AG04450 (cell line): Measurements from ENCODE around the gene LBR. TPM values are rescaled to one million over a fixed set of nuclear protein-coding genes. Genes with fewer than 3 reads are reported as not detected.

ENCODE experiments used
- CTCF ChIA-PET: fragments of 300-600, 350-600 bp; formaldehyde crosslinking; extraction: SDS; loops from one replicate; lab custom pipeline; 2022; ENCODE audit warnings: antibody characterized with exemption, inconsistent platforms; lab: Charles Lee
- POLR2A ChIA-PET: fragments of 350-600 bp; formaldehyde crosslinking; extraction: SDS; loops from one replicate; lab custom pipeline; 2021; ENCODE audit warnings: antibody characterized with exemption, inconsistent platforms; lab: Yijun Ruan, JAX
- DNase-seq: peaks from one replicate; pipeline ENCODE4 v3.0.0-alpha.2; 2011; ENCODE audit warnings: low read depth, low spot score
- H3K27ac ChIP-seq: one replicate; pipeline ENCODE4 v1.5.1; 2012; ENCODE audit warnings: low read depth, low read length, control low read depth
- H3K27me3 ChIP-seq: one replicate; pipeline ENCODE4 v1.6.0; 2012; ENCODE audit warnings: low read length; ENCODE audit not compliant: control insufficient read depth, insufficient read depth
- H3K4me3 ChIP-seq: 2 replicates; pipeline ENCODE4 v1.5.1; 2011; ENCODE audit warnings: mild to moderate bottlenecking, low read depth, low read length, control low read depth
- H3K9me3 ChIP-seq: 2 replicates; pipeline ENCODE4 v1.5.1; 2012; ENCODE audit warnings: low read length; ENCODE audit not compliant: control insufficient read depth, insufficient read depth
- CTCF ChIP-seq: IDR thresholded peaks from 2 replicates; pipeline ENCODE4 v1.5.1; 2011; ENCODE audit warnings: low read depth, low read length, control low read depth, inconsistent platforms
- polyA plus RNA-seq: library from polyadenylated mRNA; depleted of rRNA; stranded (reverse); fragments of >200 nt; gene quantifications from 2 replicates; pipeline ENCODE4 v1.2.3, GENCODE V29; 2011

LBR gene
- polyA plus RNA-seq, 1 experiment: 44.5 TPM

- no peak overlapping the region for H3K4me3 ChIP-seq
- no peaks in the 10 kb centered on the region for H3K27me3 ChIP-seq
- DNase-seq: no peak
- no peak for TF ChIP-seq CTCF
- no peak overlapping the region for H3K27ac ChIP-seq
- CTCF ChIA-PET: interaction anchor here (0.5 to 1.2 kb wide), 6 partner anchors 10 to 451 kb away, joined by 3 to 5 read pairs (median 3); no protein-coding TSS in a partner anchor
- H3K9me3 ChIP-seq: no peaks in the 10 kb centered on the region
- POLR2A ChIA-PET: no interaction called here
These were observed 32.3 kb upstream of the LBR start for GRCh38 chr1:225460021-225460736.

- ChIA-PET POLR2A (interaction anchor here (0.6 kb wide), 1 partner anchor 32 kb away, joined by 7 read pairs; no protein-coding TSS in a partner anchor), CTCF (interaction anchor here (0.8 to 1.4 kb wide), 2 partner anchors 16 to 20 kb away, joined by 3 to 4 read pairs; no protein-coding TSS in a partner anchor)
- H3K9me3 ChIP-seq: no peaks in the 10 kb centered on the region
- H3K4me3 ChIP-seq: no peak overlapping the region
- peak overlapping the region; percentile 67 for H3K27ac ChIP-seq
- H3K27me3 ChIP-seq: no peaks in the 10 kb centered on the region
- peak; percentile 77 for DNase-seq
- TF ChIP-seq CTCF: no peak
These were observed 30.4 kb upstream of the LBR start for GRCh38 chr1:225458222-225458631.

GRCh38 chr1:225454733-225455132, 26.9 kb upstream of the LBR start:
- CTCF ChIA-PET: interaction anchor here (0.8 to 1.6 kb wide), 3 partner anchors 14 to 610 kb away, joined by 4 read pairs; no protein-coding TSS in a partner anchor
- no peak for DNase-seq
- H3K9me3 ChIP-seq: no peaks in the 10 kb centered on the region; the same call in 1 of the 2 replicates
- no peaks in the 10 kb centered on the region for H3K27me3 ChIP-seq
- TF ChIP-seq CTCF: no peak
- no peak overlapping the region for H3K27ac ChIP-seq
- H3K4me3 ChIP-seq: no peak overlapping the region
- POLR2A ChIA-PET: interaction anchor here (0.7 to 1.0 kb wide), 2 partner anchors 10 to 525 kb away, joined by 6 read pairs; no protein-coding TSS in a partner anchor

GRCh38 chr1:225453797-225454648, 26.2 kb upstream of the LBR start:
- Histone ChIP-seq H3K27me3 (no peaks in the 10 kb centered on the region), H3K27ac (no peak overlapping the region), H3K9me3 (no peaks in the 10 kb centered on the region; the same call in 1 of the 2 replicates), H3K4me3 (no peak overlapping the region)
- no peak for TF ChIP-seq CTCF
- no peak for DNase-seq
- ChIA-PET CTCF (interaction anchor here (0.8 to 1.6 kb wide), 3 partner anchors 13 to 611 kb away, joined by 4 read pairs; no protein-coding TSS in a partner anchor), POLR2A (interaction anchor here (1.0 kb wide), 1 partner anchor 9 kb away, joined by 6 read pairs; no protein-coding TSS in a partner anchor)
